GM12878 (cell line): Measurements from ENCODE around the gene MAB21L4. TPM values are rescaled to one million over a fixed set of nuclear protein-coding genes. Genes with fewer than 3 reads are reported as not detected.

Source experiments
- ATAC-seq: fragments of 200-7000 bp; cut with Tn5 transposase; 3 replicates; pipeline ENCODE4 v1.9.1; 2020; ENCODE audit warnings: mild to moderate bottlenecking, moderate library complexity
- BruUV-seq: library from RNA; stranded (reverse); fragments of 400-500 nt; replicated peaks from 2 replicates; lab custom pipeline; 2021; lab: Mats Ljungman, UMichigan
- CTCF ChIA-PET: fragments of 300-600 bp; sonication (Branson Sonifier 250); formaldehyde crosslinking; extraction: SDS; loops from one replicate; lab custom pipeline; 2021; ENCODE audit warnings: inconsistent platforms; lab: Yijun Ruan, JAX
- POLR2A ChIA-PET: fragments of 350-600 bp; formaldehyde crosslinking; extraction: SDS; loops from one replicate; lab custom pipeline; 2021; ENCODE audit warnings: inconsistent platforms; lab: Charles Lee
- RAD21 ChIA-PET: fragments of 300-600 bp; sonication (Branson Sonifier 250); formaldehyde crosslinking; loops from one replicate; lab custom pipeline; 2023; ENCODE audit warnings: antibody characterized with exemption; ENCODE audit not compliant: unreplicated experiment; lab: Charles Lee
- SMC1A ChIA-PET: fragments of 300-600 bp; sonication (Branson Sonifier 250); formaldehyde crosslinking; loops from one replicate; lab custom pipeline; 2023; ENCODE audit not compliant: unreplicated experiment, uncharacterized antibody; lab: Charles Lee
- DNase-seq: peaks from one replicate; pipeline ENCODE4 v3.0.0-alpha.2; 2011; ENCODE audit warnings: low read depth, low spot score
- FAIRE-seq: peaks from 3 replicates; lab custom pipeline; 2011; peaks lifted over from hg19 to GRCh38; lab: Jason Lieb, UNC
- H2AFZ ChIP-seq: 2 replicates; pipeline ENCODE4 v1.6.0; 2011; ENCODE audit warnings: low read depth, low read length, control low read depth; ENCODE audit not compliant: control insufficient read depth
- H3K27ac ChIP-seq: 2 replicates; pipeline ENCODE4 v1.5.1; 2011; ENCODE audit warnings: control low read depth; ENCODE audit not compliant: control insufficient read depth, insufficient read depth
- H3K27me3 ChIP-seq, 2 experiments: replicated peaks in 1 of 2; 2 replicates each; pipeline versions ENCODE4 v1.6.0 to v1.6.1; 2011; ENCODE audit warnings: low read length in 1 of 2; ENCODE audit not compliant: control insufficient read depth in 2 of 2, insufficient read depth in 2 of 2
- H3K36me3 ChIP-seq, 2 experiments: 2 replicates each; pipeline ENCODE4 v1.5.1; 2011; ENCODE audit warnings: low read length in 1 of 2; ENCODE audit not compliant: control insufficient read depth in 2 of 2, insufficient read depth in 2 of 2
- H3K4me1 ChIP-seq: 2 replicates; pipeline ENCODE4 v1.6.1; 2011; ENCODE audit warnings: mild to moderate bottlenecking, low read length, moderate library complexity, mixed read lengths; ENCODE audit not compliant: control insufficient read depth, insufficient read depth
- H3K4me2 ChIP-seq: 2 replicates; pipeline ENCODE4 v1.6.0; 2011; ENCODE audit warnings: control low read depth; ENCODE audit not compliant: control insufficient read depth, insufficient read depth
- H3K4me3 ChIP-seq: fragments of 200-600 bp; sonication (generic); 2 replicates; pipeline ENCODE4 v1.5.1; 2016
- H3K79me2 ChIP-seq: 2 replicates; pipeline ENCODE4 v1.6.0; 2011; ENCODE audit warnings: low read length; ENCODE audit not compliant: control insufficient read depth, insufficient read depth
- H3K9ac ChIP-seq: 2 replicates; pipeline ENCODE4 v1.8.0; 2011; ENCODE audit warnings: low read length, control low read depth, mixed read lengths; ENCODE audit not compliant: control insufficient read depth, insufficient read depth
- H3K9me3 ChIP-seq: replicated peaks from 3 replicates; pipeline ENCODE4 v1.5.1; 2011; ENCODE audit warnings: mild to moderate bottlenecking, low read length; ENCODE audit not compliant: control insufficient read depth, insufficient read depth
- H4K20me1 ChIP-seq: 2 replicates; pipeline ENCODE4 v1.6.0; 2011; ENCODE audit not compliant: control insufficient read depth, insufficient read depth
- CHD4 ChIP-seq: fragments of 200-600 bp; sonication (generic); IDR thresholded peaks from 2 replicates; pipeline ENCODE4 v1.6.1; 2016; ENCODE audit warnings: mild to moderate bottlenecking
- CREM ChIP-seq: IDR thresholded peaks from 2 replicates; pipeline ENCODE4 v1.6.1; 2014; ENCODE audit warnings: antibody characterized with exemption, low read depth
- ESRRA ChIP-seq: IDR thresholded peaks from 2 replicates; pipeline ENCODE4 v1.6.1; 2012; ENCODE audit warnings: mild to moderate bottlenecking, low read length, improper control_type of control experiment
- GATAD2B ChIP-seq: fragments of 450-650 bp; conservative IDR thresholded peaks from 2 replicates; pipeline ENCODE4 v1.6.1; 2017; ENCODE audit warnings: low read depth, mild to moderate bottlenecking, moderate library complexity
- HDGF ChIP-seq: fragments of 450-650 bp; IDR thresholded peaks from 2 replicates; pipeline ENCODE4 v1.6.1; 2016; ENCODE audit warnings: antibody characterized with exemption
- MEF2B ChIP-seq: fragments of 450-650 bp; IDR thresholded peaks from 2 replicates; pipeline ENCODE4 v1.6.1; 2018; ENCODE audit warnings: mild to moderate bottlenecking, moderate library complexity; ENCODE audit not compliant: partially characterized antibody, poor library complexity, severe bottlenecking
- MTA3 ChIP-seq: IDR thresholded peaks from 2 replicates; pipeline ENCODE4 v1.6.1; 2012; ENCODE audit warnings: low read length, inconsistent platforms, borderline replicate concordance
- NFYA ChIP-seq: IDR thresholded peaks from 2 replicates; pipeline ENCODE4 v1.6.1; 2011; ENCODE audit warnings: low read depth, mild to moderate bottlenecking, low read length, improper control_type of control experiment, borderline replicate concordance
- NR2C1 ChIP-seq: fragments of 450-650 bp; IDR thresholded peaks from 2 replicates; pipeline ENCODE4 v1.6.1; 2017; ENCODE audit warnings: antibody characterized with exemption, mild to moderate bottlenecking, moderate library complexity
- SRF ChIP-seq, 2 experiments: IDR thresholded peaks; 2 replicates each; pipeline ENCODE4 v1.6.1; 2011; ENCODE audit warnings: low read depth in 2 of 2, low read length in 2 of 2, mild to moderate bottlenecking in 1 of 2, moderate library complexity in 1 of 2
- WGBS: methylation state at CpG from one replicate; pipeline ENCODE4 v1.1.6; 2016; ENCODE audit warnings: low lambda C conversion rate; ENCODE audit not compliant: insufficient replicate concordance, insufficient coverage; ENCODE audit errors: missing lambda C conversion rate; 5-methylcytosine and 5-hydroxymethylcytosine counted together
- in situ Hi-C: fragments of 300-500 bp; cut with MboI; formaldehyde crosslinking; loops from 9 replicates; pipeline ENCODE4 v1.14.3; 2018; ENCODE audit warnings: mixed read lengths
- intact Hi-C: fragments of 100-400 bp; cut with micrococcal nuclease; formaldehyde crosslinking; loops from one replicate; pipeline ENCODE4 v1.14.2; 2022; ENCODE audit not compliant: unreplicated experiment
- polyA plus RNA-seq, 11 experiments: library from polyadenylated mRNA; depleted of rRNA in 4 of 11; unstranded in 6 of 11; stranded (reverse) in 5 of 11; fragments of >200 nt; fragmentation: Nextera tagmentation in 4 of 11; fragmentation: Illumina TruSeq in 1 of 11; extraction: Ambion mirVana in 4 of 11; extraction: Trizol in 1 of 11; gene quantifications; 1 replicate in 1 of 11; 2 replicates in 10 of 11; pipeline versions ENCODE4 v1.2.1 to v1.2.3, GENCODE V29; 2011 to 2016; ENCODE audit warnings: inconsistent platforms in 2 of 11, missing spikeins in 2 of 11, low read depth in 1 of 11
- total RNA-seq, 4 experiments: library from RNA; depleted of rRNA in 3 of 4; stranded (reverse); fragments of >200 nt in 3 of 4; fragmentation: Illumina TruSeq in 1 of 4; extraction: Trizol in 1 of 4; gene quantifications; 2 replicates each; pipeline versions ENCODE4 v1.2.1 to v1.2.3, GENCODE V29; 2013 to 2021
- TF ChIP-seq, protein P1 (sequence below): IDR thresholded peaks from 2 replicates; pipeline ENCODE4 v1.6.1; 2011; ENCODE audit warnings: mild to moderate bottlenecking, low read depth, low read length, moderate library complexity; ENCODE audit not compliant: insufficient replicate concordance
- TF ChIP-seq, protein P2 (sequence below): fragments of 450-650 bp; IDR thresholded peaks from 2 replicates; pipeline ENCODE4 v1.6.1; 2017; ENCODE audit warnings: low read depth, mild to moderate bottlenecking, moderate library complexity
- TF ChIP-seq, protein P3 (sequence below): fragments of 450-650 bp; IDR thresholded peaks from 2 replicates; pipeline ENCODE4 v1.6.1; 2017; ENCODE audit warnings: mild to moderate bottlenecking, moderate library complexity
- TF ChIP-seq, protein P4 (sequence below), 3 experiments: IDR thresholded peaks in 2 of 3; conservative IDR thresholded peaks in 1 of 3; 2 replicates each; pipeline ENCODE4 v1.5.1; 2011; ENCODE audit warnings: low read depth in 3 of 3, low read length in 3 of 3, mild to moderate bottlenecking in 3 of 3, control low read depth in 2 of 3, moderate library complexity in 2 of 3, inconsistent platforms in 1 of 3, mixed read lengths in 1 of 3; ENCODE audit not compliant: control insufficient read depth in 2 of 3, insufficient read depth in 1 of 3; ENCODE audit errors: extremely low read depth in 1 of 3

MAB21L4 gene
- total and polyA plus RNA-seq, 10 of the 15 experiments (the other 5 are each of a cell fraction or from before 2014, with no cell fraction given): 0.03 TPM; not detected in 9

DNA sequence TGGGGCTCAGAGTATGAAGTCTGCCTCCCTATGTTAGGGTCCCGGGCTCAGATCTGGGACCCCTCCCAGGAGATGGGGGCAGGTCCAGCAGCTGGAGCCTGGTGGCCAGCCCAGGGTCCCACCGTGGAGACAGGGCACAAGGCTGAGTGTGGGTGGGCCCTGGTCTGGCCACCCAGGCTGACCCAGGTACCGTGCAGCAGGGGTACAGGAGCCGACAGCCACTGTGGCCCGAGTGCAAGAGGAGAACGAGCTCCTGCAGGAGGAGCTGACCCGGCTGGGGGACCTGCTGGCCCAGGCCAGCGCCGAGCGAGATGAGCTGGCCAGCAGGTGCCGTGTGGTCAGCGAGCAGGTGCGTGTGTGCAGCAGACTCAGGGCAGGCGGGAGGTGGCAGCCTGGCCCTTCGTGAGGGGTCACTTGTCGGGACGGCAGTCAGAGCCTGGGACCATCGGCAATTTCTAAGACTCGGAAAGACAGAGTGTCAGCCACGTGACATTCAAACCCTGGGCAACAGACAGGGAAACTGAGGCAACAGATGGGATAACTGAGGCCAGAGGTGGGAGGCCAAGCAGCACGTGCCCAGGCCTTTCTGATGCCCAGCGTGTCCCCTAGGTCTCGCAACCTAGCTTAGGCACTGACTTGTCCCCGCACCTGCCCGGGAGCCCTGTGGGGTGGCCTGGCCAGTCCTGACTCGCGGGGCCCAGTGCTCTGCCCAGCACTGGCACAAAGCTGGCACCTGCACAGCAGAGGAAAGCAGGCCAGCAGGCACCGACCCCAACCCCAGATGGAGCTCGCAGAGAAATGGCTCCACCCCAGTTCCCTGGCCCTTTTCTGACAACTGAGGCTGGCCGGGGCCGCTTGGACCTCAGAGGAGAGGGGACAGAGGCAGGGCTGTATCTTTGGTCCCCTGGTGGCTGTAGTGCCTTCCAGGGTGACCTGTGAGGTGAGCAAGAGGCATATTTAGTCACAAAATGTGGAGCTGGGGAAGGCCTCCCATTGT lies 24.1 kb upstream of the MAB21L4 start:
- WGBS: 65% methylated on average over 31 of the region's 31 CpGs
- ATAC-seq (no peak), FAIRE-seq (no peak), DNase-seq (no peak)
- POLR2A ChIA-PET: no interaction called here
- Histone ChIP-seq H3K4me1 (no peaks in the 10 kb centered on the region), H3K27me3 (no peaks in the 10 kb centered on the region; a peak in 2 of 4 replicates), H3K79me2 (no peaks in the 10 kb centered on the region), H3K36me3 (no peaks in the 10 kb centered on the region), H4K20me1 (no peaks in the 10 kb centered on the region), H3K4me2 (no peak overlapping the region), H3K9me3 (no peaks in the 10 kb centered on the region), H3K27ac (no peak overlapping the region), H3K4me3 (no peak overlapping the region), H2AFZ (no peak overlapping the region), H3K9ac (no peak overlapping the region)
- RAD21 ChIA-PET: no interaction called here
- SMC1A ChIA-PET: no interaction called here
- intact Hi-C loops (no loop called here), in situ Hi-C loops (no loop called here)
- CTCF ChIA-PET: no interaction called here
- BruUV-seq: no TSS peak
- TF ChIP-seq CREM: no peak
- TF ChIP-seq, protein P1, sequence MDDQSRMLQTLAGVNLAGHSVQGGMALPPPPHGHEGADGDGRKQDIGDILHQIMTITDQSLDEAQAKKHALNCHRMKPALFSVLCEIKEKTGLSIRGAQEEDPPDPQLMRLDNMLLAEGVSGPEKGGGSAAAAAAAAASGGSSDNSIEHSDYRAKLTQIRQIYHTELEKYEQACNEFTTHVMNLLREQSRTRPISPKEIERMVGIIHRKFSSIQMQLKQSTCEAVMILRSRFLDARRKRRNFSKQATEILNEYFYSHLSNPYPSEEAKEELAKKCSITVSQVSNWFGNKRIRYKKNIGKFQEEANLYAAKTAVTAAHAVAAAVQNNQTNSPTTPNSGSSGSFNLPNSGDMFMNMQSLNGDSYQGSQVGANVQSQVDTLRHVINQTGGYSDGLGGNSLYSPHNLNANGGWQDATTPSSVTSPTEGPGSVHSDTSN: no peak
- TF ChIP-seq, protein P2, sequence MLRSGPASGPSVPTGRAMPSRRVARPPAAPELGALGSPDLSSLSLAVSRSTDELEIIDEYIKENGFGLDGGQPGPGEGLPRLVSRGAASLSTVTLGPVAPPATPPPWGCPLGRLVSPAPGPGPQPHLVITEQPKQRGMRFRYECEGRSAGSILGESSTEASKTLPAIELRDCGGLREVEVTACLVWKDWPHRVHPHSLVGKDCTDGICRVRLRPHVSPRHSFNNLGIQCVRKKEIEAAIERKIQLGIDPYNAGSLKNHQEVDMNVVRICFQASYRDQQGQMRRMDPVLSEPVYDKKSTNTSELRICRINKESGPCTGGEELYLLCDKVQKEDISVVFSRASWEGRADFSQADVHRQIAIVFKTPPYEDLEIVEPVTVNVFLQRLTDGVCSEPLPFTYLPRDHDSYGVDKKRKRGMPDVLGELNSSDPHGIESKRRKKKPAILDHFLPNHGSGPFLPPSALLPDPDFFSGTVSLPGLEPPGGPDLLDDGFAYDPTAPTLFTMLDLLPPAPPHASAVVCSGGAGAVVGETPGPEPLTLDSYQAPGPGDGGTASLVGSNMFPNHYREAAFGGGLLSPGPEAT: no peak
- TF ChIP-seq HDGF: no peak
- no peak for TF ChIP-seq NR2C1
- TF ChIP-seq, protein P3, sequence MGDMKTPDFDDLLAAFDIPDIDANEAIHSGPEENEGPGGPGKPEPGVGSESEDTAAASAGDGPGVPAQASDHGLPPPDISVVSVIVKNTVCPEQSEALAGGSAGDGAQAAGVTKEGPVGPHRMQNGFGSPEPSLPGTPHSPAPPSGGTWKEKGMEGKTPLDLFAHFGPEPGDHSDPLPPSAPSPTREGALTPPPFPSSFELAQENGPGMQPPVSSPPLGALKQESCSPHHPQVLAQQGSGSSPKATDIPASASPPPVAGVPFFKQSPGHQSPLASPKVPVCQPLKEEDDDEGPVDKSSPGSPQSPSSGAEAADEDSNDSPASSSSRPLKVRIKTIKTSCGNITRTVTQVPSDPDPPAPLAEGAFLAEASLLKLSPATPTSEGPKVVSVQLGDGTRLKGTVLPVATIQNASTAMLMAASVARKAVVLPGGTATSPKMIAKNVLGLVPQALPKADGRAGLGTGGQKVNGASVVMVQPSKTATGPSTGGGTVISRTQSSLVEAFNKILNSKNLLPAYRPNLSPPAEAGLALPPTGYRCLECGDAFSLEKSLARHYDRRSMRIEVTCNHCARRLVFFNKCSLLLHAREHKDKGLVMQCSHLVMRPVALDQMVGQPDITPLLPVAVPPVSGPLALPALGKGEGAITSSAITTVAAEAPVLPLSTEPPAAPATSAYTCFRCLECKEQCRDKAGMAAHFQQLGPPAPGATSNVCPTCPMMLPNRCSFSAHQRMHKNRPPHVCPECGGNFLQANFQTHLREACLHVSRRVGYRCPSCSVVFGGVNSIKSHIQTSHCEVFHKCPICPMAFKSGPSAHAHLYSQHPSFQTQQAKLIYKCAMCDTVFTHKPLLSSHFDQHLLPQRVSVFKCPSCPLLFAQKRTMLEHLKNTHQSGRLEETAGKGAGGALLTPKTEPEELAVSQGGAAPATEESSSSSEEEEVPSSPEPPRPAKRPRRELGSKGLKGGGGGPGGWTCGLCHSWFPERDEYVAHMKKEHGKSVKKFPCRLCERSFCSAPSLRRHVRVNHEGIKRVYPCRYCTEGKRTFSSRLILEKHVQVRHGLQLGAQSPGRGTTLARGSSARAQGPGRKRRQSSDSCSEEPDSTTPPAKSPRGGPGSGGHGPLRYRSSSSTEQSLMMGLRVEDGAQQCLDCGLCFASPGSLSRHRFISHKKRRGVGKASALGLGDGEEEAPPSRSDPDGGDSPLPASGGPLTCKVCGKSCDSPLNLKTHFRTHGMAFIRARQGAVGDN: no peak
- no peak for TF ChIP-seq CHD4
- no peak for TF ChIP-seq NFYA
- TF ChIP-seq MEF2B: no peak
- TF ChIP-seq GATAD2B: no peak
- no peak for TF ChIP-seq ESRRA
- TF ChIP-seq SRF (IDR thresholded peaks at IDR 0.05; ENCODE audit: low read depth in 2 of 2, low read length in 2 of 2): no peak
- TF ChIP-seq, protein P4, sequence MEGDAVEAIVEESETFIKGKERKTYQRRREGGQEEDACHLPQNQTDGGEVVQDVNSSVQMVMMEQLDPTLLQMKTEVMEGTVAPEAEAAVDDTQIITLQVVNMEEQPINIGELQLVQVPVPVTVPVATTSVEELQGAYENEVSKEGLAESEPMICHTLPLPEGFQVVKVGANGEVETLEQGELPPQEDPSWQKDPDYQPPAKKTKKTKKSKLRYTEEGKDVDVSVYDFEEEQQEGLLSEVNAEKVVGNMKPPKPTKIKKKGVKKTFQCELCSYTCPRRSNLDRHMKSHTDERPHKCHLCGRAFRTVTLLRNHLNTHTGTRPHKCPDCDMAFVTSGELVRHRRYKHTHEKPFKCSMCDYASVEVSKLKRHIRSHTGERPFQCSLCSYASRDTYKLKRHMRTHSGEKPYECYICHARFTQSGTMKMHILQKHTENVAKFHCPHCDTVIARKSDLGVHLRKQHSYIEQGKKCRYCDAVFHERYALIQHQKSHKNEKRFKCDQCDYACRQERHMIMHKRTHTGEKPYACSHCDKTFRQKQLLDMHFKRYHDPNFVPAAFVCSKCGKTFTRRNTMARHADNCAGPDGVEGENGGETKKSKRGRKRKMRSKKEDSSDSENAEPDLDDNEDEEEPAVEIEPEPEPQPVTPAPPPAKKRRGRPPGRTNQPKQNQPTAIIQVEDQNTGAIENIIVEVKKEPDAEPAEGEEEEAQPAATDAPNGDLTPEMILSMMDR (IDR thresholded peaks at IDR 0.05 in 2 of 3, conservative IDR thresholded peaks at IDR 0.05 in 1 of 3; ENCODE audit: control insufficient read depth in 2 of 3, extremely low read depth in 1 of 3, insufficient read depth in 1 of 3, low read depth in 3 of 3, low read length in 3 of 3): no peak
- TF ChIP-seq MTA3: no peak
